GM18505 (cell line): ENCODE results near the gene ZFP36.

Experiments used
- ATAC-seq: cut with Tn5 transposase; IDR thresholded peaks from one replicate; pipeline ENCODE4 v1.9.1; 2021; ENCODE audit not compliant: unreplicated experiment
- POLR2A ChIP-seq: IDR thresholded peaks from 4 replicates; pipeline ENCODE4 v1.6.1; 2011; ENCODE audit warnings: borderline replicate concordance; ENCODE audit not compliant: insufficient read depth, insufficient read length; ENCODE audit errors: extremely low read depth

ZFP36 gene, protein sequence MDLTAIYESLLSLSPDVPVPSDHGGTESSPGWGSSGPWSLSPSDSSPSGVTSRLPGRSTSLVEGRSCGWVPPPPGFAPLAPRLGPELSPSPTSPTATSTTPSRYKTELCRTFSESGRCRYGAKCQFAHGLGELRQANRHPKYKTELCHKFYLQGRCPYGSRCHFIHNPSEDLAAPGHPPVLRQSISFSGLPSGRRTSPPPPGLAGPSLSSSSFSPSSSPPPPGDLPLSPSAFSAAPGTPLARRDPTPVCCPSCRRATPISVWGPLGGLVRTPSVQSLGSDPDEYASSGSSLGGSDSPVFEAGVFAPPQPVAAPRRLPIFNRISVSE

DNA sequence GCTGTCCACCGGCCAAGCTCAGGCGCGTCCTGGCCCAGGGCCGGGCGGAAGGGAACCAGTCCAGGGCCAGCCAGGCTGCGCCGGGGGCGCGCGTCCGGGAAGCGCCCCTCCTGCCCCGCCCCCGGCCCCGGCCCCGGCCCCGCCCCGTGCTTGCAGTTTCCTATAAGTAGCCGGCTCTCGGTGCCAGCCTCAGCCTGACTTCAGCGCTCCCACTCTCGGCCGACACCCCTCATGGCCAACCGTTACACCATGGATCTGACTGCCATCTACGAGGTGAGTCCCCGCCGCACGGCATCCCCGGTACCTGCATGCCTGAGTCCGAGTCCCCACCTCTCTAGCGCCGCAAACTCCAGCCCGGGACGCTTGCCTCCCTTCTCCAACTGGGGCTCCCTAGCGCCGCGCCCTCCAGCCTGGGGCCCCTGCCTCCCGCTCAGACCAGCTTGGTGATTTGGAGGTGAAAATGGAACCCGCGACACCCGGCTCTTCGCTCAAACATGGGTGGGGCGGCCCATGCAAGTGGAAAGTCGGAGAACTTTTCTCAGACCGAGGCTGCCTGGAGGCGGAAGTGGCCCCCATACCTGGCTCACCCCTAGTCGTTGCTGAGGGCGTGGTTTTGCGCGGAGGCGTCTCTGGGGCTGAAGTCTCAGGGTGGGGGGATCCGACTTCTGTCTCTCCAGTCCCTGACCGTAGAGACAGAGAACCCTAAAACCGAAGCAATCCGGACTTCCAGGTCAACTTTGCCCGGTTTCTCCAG lies at the start of gene ZFP36:
Gene ZFP36, plus strand, starts transcription at position 192 of the 754 bp plus-strand sequence. Its CDS starts 58 bp downstream, at position 250.
- no peak for ATAC-seq
- TF ChIP-seq POLR2A = peak; percentile 100

DNA sequence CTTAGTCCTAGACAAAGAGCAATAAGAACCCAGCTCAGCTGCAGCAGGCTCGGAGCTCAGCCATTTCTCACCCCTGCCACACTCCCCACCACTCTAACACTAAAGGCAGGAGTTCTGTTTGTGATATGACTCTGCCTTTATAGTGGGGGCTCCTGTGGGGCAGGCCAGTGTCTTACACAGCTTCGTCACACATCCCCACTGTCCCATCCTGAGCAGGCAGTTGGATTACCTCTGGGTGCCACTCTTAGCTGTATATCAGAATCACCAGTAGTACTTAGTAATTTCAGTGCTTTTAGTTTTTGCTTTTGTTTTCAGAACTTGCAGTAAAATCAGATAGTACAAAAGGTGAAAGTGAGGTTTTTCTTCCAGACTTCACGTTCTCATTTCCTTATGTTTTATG lies 47.6 kb upstream of the ZFP36 start:
- ATAC-seq = no peak
- TF ChIP-seq POLR2A = no peak

DNA sequence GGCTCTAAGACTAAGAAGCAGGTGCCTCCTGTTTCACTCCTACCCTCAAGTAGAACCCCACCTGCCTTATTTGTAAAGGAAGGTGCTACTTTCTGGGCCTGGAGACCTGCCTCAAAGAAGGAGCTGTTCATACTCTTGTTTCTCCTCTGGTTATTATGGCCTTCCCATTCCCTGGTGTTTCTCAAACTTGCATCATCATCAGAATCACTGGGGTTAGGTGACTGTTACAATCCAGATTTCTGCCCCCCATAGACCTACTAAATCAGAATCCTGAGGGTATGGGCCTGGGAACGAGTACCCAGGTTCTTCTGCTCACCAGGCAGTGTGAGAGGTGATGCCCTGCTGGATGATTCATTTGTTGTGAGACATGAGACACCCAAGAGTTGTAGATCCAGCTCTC lies 46.0 kb upstream of the ZFP36 start:
- TF ChIP-seq POLR2A = no peak
- no peak for ATAC-seq

DNA sequence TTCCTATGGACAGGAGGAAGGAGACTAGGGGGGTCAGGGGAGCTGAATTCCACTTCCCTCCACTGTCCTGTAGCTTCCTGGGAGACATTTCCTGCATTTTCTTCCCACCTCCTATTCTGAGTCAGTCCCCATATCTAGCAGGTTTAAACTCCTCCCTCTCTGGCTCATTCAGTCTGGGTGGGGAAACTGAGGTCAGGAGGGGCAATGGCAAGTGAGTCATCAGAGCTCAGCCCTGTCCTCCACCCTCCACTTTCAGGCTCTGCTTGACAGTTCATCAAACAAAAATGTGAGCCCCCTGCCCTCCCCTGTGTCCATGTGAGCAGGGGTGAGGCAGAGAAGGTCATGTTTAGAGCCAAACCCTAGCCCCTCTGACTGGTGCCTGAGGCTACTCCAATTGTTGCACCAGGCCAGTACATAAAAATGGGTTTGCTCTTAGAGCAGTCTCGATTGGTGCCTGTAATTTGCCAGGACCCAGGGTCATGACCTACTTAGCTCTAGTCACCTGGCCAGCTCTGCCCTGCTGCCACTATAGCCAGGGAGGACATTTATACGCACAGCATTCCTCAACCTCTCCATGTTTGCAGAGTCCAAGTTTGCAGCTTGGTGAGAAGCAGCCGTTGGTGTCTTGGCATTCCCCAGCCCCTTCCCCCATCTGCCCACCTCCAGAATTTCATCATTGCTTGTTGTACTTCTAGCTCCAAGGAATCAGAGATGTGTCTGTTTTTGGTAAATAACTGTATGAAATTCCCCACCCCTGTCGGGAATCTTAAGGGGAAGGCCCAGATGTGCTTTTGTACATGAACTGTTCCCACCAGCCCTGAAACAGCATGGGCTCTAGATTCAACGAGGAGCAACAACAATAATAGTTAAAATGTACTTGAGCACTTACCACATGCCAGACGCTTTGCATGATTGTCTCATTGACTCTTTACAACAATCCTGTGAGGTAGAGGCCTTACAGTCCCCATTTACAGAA lies 43.7 kb upstream of the ZFP36 start:
- no peak for TF ChIP-seq POLR2A
- no peak for ATAC-seq

DNA sequence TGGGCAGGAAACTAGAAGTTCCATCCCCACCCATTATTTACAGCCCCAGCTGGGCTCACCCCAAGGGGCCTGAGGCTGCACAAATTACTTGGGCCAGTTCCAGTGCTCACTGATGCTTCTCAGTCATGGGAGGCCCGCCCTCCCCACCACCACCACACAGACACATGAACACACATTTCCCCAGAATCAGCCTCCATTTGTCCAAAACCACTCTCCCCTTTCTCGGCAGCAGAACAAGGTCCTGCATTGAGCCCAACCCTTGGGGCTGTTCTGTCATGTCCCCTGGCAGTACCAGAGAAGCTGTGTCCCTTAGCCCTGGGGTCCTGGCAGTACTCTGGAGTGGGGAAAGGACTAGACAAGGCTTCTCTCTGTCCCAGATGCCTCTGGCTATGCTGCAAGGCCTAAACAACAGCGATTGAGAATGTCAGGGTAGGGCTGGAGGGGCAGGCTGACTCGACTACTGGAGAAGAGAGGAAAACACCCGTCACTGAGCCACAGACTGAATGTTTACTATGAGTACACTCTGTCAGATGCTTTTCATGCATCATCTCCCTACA lies 42.7 kb upstream of the ZFP36 start:
- TF ChIP-seq POLR2A = no peak
- no peak for ATAC-seq

DNA sequence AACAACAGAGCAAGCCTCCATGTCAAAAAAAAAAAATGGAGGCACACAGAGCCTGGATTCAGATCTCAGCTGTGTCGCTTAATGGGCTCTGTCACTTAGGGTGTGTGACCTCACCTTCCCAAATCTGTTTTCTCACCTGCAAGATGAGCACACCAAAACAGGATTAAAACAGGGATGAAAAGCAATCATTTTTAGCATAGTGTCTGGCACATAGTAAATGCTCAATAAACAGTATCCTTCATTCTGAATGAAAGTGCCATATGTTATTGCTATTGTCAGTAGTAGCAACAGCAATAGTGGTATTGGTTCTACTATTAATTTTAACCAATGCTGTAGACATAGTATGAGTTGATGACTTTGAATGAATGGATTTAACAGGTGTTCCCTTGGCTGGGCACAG lies 41.1 kb upstream of the ZFP36 start:
- TF ChIP-seq POLR2A = no peak
- no peak for ATAC-seq

DNA sequence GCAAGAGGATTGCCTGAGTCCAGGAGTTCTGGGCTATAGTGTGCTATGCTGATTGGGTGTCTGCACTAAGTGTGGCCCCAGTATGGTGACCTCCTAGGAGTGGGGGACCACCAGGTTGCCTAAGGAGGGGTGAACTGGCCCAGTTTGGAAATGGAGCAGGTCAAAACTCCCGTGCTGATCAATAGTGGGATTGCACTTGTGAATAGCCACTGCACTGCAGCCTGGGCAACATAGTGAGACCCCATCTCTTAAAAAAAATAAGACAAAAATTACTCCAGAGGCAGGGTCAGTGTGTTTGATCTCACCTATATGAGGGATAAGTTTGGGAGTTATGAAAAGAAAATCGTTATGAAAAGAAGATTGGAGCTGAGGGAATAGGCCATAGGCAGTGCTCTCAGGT lies 37.4 kb upstream of the ZFP36 start:
- ATAC-seq = no peak
- no peak for TF ChIP-seq POLR2A

DNA sequence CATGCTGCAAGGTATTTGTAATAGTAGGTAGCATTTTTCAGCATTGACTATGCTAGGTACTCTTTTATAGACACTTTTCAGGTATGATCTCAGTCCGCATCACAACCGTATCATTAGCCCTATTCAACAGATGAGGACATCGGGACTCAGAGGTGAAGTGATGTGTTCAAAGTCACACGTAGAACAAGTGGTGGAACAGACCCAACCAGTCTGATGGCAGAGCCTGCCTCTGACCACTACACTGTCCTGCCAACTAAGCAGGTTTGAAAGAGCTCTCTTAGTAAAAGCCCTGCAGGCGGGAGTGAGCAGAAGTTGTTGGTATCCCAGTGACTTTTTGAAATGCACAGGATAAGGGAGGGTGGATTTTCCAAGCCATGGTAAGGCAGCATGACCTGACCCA lies 35.9 kb upstream of the ZFP36 start:
- no peak for TF ChIP-seq POLR2A
- ATAC-seq = no peak

DNA sequence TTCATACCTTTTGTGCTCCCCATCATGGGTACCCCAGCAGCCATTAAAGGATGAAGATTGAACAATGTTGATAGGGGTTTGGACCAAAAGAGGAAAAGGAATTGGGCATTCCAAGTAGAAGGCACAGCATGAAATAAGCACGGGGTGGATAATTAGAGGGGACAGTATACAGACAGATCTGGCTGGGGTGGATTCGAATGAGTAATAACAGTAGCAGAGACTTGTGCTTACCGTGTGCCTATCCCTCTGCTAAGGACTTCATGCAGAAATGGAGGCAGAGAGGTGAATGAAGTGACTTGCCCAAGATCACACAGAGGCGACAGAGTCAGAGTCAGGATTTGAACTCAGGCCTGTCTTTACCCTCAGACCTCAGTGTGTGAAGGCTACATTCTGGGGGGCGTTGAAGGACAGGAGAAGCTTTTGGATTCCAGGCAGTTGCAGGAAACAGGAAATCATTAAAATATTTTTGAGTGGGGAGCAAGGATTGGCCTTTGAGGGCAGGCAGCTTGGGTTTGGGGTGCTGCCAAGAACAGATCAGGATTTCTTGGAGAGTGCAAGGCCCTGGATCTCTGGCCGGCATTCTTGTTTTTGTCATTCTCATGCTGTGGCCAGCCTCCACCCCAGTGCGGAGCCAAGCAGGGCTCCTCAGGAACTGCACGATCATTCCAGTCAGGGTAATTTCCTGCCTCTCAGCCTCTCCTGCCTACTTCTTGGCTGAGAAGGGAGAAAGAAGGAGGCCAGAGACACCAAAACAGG lies 34.4 kb upstream of the ZFP36 start:
- no peak for TF ChIP-seq POLR2A
- ATAC-seq = no peak

DNA sequence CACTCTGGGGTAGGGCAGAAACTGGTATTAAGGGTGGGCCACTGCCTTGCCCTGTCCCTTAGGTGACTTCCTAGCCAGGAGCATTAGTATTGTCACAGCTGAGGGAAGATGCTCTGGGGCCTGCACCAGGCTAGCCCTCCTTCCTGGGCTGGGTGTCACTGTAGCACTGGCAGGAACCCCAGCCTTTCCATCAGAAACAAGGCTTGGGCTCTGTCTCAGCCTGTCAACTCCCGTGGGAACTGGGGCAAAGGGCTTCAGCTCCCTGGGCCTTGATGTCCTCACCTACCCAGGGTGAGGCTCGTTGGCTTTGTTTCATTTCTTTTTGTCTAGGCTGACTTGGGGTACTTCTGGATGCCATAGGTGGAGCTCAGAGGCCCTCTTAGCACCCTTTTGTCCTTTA lies 33.7 kb upstream of the ZFP36 start:
- no peak for ATAC-seq
- no peak for TF ChIP-seq POLR2A

DNA sequence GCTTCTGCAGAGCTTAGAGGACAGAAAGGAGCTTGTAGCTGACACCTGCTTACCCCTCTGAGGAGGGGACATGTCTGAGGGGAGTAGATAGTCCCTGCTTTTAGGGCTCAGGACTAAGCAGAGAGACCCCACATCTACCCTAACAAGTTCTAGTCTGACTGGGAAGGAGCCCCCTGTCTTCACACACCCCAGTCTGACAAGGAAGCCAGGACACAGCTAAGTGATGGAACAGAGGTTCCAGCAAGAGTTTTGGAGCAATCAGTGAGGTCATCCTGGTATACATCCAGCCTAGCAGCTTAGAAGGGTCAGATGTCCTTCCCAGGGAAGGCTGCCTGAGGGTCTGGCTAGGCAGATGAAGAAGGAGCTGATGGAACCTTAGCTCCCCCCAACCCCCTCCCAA lies 30.7 kb upstream of the ZFP36 start:
- TF ChIP-seq POLR2A = no peak
- no peak for ATAC-seq
